SK-N-MC (cell line): ENCODE data around the gene PI4KA.
"Not testable (repeated sequence)": the region's sequence is repeated elsewhere in the genome, so short reads cannot be mapped to it uniquely, and the experiment has no call there.

ENCODE experiments used
- DNase-seq: peaks from one replicate; pipeline ENCODE4 v3.0.0-alpha.2; 2011; ENCODE audit warnings: low read depth, low spot score
- H3K27ac ChIP-seq: fragments of 200-600 bp; sonication (generic); 2 replicates; pipeline ENCODE4 v1.5.1; 2016; ENCODE audit warnings: mixed run types
- H3K36me3 ChIP-seq: fragments of 200-600 bp; sonication (generic); 2 replicates; pipeline ENCODE4 v1.6.1; 2017; ENCODE audit warnings: antibody characterized with exemption, low read length, mixed read lengths; ENCODE audit not compliant: insufficient read depth
- H3K4me3 ChIP-seq: fragments of 200-600 bp; sonication (generic); 2 replicates; pipeline ENCODE4 v1.5.1; 2016
- H3K9ac ChIP-seq: fragments of 200-600 bp; sonication (generic); 2 replicates; pipeline ENCODE4 v1.8.0; 2017; ENCODE audit warnings: mixed run types, mixed read lengths; ENCODE audit not compliant: insufficient read length
- H3K9me3 ChIP-seq: fragments of 200-600 bp; sonication (generic); 2 replicates; pipeline ENCODE4 v1.6.1; 2017; ENCODE audit warnings: low read depth, mild to moderate bottlenecking, antibody characterized with exemption, low read length, moderate library complexity, mixed read lengths
- EZH2 ChIP-seq: fragments of 200-600 bp; sonication (generic); IDR thresholded peaks from one replicate; pipeline ENCODE4 v1.6.1; 2017; ENCODE audit warnings: antibody characterized with exemption
- FOXP2 ChIP-seq: optimal IDR thresholded peaks from 2 replicates; pipeline ENCODE3; 2011; ENCODE audit warnings: mild to moderate bottlenecking, moderate library complexity; ENCODE audit not compliant: insufficient read depth; ENCODE audit errors: extremely low read length, control extremely low read depth
- POLR2AphosphoS5 ChIP-seq: IDR thresholded peaks from 2 replicates; pipeline ENCODE4 v1.6.1; 2012; ENCODE audit warnings: mild to moderate bottlenecking, low read depth, low read length, borderline replicate concordance

The PI4KA gene

DNA sequence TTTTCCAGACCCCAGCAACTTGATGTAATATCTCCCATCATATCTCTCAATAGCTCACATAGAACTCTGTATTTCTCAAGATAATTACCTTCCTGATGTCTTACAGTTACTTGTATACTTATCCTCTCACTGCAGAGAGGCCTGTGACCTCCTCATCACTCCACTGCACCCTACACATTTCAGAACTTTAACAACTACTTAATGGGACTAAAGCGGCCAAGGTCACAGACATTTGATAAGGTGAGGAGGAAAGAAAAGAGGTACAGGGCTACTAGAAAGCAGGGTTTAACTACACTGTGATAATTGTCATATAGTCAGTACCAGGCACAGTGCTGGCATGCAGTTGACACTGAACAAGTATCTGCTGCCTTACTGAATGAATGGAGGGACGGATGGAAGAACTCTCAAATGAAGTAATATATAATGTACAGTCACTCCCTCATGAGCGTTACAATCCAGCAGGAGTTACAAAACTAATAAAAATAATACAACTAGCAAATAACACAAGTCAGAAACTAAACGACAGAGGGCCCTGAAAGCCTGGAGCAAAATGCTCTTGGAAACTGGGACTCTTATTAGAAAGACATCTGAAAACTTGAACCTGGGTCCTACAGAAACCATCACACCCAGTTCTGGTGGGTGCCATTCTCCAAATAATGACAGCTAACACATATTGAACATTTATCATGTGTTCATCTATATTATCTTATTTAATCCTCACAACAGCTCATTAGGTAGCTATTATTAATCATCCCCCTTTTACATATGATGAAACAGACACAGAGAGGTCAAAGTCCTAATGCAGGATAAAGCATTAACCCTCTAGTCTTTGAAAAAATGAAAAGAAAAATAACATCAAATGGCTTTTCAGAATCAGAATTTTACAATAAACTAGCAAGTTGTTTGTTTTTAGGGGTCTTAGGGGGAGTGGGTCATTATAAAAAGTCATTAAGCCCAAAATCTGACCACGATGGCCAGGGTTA, 14.3 kb downstream of the PI4KA start:
- Histone ChIP-seq H3K9ac (no peak overlapping the region), H3K36me3 (no peaks in the 10 kb centered on the region), H3K4me3 (no peak overlapping the region), H3K27ac (no peak overlapping the region), H3K9me3 (no peaks in the 10 kb centered on the region)
- DNase-seq, result no peak
- TF ChIP-seq POLR2AphosphoS5, result no peak
- TF ChIP-seq EZH2, result no peak
- no peak for TF ChIP-seq FOXP2

DNA sequence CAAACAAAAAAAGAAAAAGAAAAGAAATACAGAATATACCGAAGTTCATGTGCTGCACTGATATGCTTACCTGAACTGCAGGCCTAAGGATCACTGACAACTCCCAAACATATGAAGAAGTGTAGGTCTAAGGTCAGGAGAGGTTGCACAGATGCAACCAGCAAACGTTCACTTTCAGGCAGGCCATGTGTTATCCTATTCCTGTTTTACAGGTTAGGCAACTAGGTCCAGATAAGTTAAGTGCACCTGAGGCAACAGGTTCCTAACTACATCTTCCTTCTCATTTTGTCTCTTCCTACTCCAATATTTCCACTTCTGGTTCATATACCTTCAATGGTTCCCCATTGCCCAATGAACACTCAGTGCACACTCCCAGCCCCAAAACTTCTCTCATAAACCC, 15.1 kb downstream of the PI4KA start:
- TF ChIP-seq EZH2 (no peak), FOXP2 (no peak), POLR2AphosphoS5 (no peak)
- H3K36me3 ChIP-seq, result no peaks in the 10 kb centered on the region
- H3K4me3 ChIP-seq, result no peak overlapping the region
- H3K9me3 ChIP-seq, result no peaks in the 10 kb centered on the region
- no peak for DNase-seq
- no peak overlapping the region for H3K9ac ChIP-seq
- H3K27ac ChIP-seq, result no peak overlapping the region

- Histone ChIP-seq H3K9me3 (no peaks in the 10 kb centered on the region), H3K9ac (no peak overlapping the region), H3K36me3 (no peaks in the 10 kb centered on the region), H3K27ac (no peak overlapping the region), H3K4me3 (no peak overlapping the region)
- TF ChIP-seq EZH2 (no peak), FOXP2 (no peak), POLR2AphosphoS5 (no peak)
- no peak for DNase-seq
Observed at GRCh38 chr22:20840646-20841371, 17.8 kb downstream of the PI4KA start.

DNA sequence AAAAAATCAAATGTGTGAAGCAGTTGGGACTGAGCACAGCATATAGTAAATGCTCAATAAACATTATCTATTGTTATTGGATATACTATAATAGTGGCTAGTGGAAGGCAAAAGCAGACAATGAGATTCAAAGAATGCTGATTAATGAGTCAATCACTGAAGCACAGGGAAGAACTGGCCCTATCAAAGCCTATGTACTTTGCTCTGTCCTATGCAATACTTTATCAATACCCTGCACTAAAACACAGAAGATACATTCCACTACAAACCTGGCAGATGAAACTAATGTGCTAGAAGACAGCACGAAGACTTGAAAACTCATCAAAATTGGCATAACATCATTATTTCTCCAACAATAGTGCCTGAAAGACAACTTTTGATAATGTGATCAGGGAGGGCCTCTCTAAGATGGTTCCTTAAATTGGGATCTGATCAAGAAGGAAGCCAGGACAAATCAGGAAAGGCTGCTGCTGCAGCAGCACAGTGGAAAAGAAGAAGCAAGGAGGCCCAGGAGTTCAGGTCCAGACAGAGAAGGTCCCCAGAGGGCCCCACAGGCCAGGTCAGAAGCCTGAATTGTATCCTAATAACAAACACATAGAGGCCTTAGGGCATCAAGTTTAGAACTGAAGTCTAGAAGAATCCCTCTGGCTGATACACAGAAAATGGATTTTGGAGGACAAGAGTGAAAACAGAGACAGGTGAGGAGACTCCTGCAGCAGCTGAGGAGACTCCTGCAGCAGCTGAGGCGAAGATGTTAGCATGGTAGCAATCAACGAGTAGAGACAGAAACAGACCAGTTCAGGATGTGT, 18.6 kb downstream of the PI4KA start:
- no peaks in the 10 kb centered on the region for H3K9me3 ChIP-seq
- no peaks in the 10 kb centered on the region; the same call in 1 of the 2 replicates for H3K36me3 ChIP-seq
- no peak for TF ChIP-seq POLR2AphosphoS5
- TF ChIP-seq FOXP2, result no peak
- TF ChIP-seq EZH2, result no peak
- no peak overlapping the region for H3K9ac ChIP-seq
- no peak for DNase-seq
- no peak overlapping the region for H3K27ac ChIP-seq
- no peak overlapping the region for H3K4me3 ChIP-seq

- H3K9ac ChIP-seq, H3K4me3 ChIP-seq, H3K27ac ChIP-seq, H3K36me3 ChIP-seq, DNase-seq, H3K9me3 ChIP-seq: not testable (repeated sequence)
Observed at GRCh38 chr22:20839354-20839753, 19.3 kb downstream of the PI4KA start.

- TF ChIP-seq POLR2AphosphoS5, result no peak
- TF ChIP-seq FOXP2, result no peak
- no peak for TF ChIP-seq EZH2
- no peak overlapping the region for H3K27ac ChIP-seq
- no peak overlapping the region for H3K9ac ChIP-seq
- H3K36me3 ChIP-seq, result peaks cover 9% of the 10 kb centered on the region; the same call in 1 of the 2 replicates
- H3K4me3 ChIP-seq, result no peak overlapping the region
- no peak for DNase-seq
- H3K9me3 ChIP-seq, result no peaks in the 10 kb centered on the region
Observed at GRCh38 chr22:20836987-20837823, 21.4 kb downstream of the PI4KA start.

- H3K27ac ChIP-seq, result no peak overlapping the region
- H3K4me3 ChIP-seq, result no peak overlapping the region
- H3K9me3 ChIP-seq, result no peaks in the 10 kb centered on the region
- no peak for TF ChIP-seq POLR2AphosphoS5
- no peak for TF ChIP-seq EZH2
- TF ChIP-seq FOXP2, result no peak
- H3K36me3 ChIP-seq, result peaks cover 13% of the 10 kb centered on the region; the same call in 1 of the 2 replicates
- DNase-seq, result no peak
- no peak overlapping the region for H3K9ac ChIP-seq
Observed at GRCh38 chr22:20834725-20835124, 23.9 kb downstream of the PI4KA start.

- no peak for DNase-seq
- Histone ChIP-seq H3K36me3 (peaks cover 13% of the 10 kb centered on the region; the same call in 1 of the 2 replicates), H3K4me3 (no peak overlapping the region), H3K9me3 (no peaks in the 10 kb centered on the region), H3K9ac (no peak overlapping the region), H3K27ac (no peak overlapping the region)
- no peak for TF ChIP-seq POLR2AphosphoS5
- TF ChIP-seq FOXP2, result no peak
- no peak for TF ChIP-seq EZH2
Observed at GRCh38 chr22:20834206-20834605, 24.4 kb downstream of the PI4KA start.
